Adrenal gland (tissue), 12 donors: ENCODE measurements around the gene NOL4L. TPM values are rescaled to one million over a fixed set of nuclear protein-coding genes. Genes with fewer than 3 reads are reported as not detected.

Experiments
- DNase-seq, 7 donors: peaks; one replicate each; pipeline ENCODE4 v3.0.0-alpha.2; 2019 to 2020
- H3K27ac ChIP-seq, 5 donors: fragments of 200-600 bp; sonication (generic) in 4 of 5; 1 replicate in 3 of 5; 2 replicates in 2 of 5; pipeline versions ENCODE4 v1.5.1 to v1.8.0; 2016 to 2020; ENCODE audit warnings: mild to moderate bottlenecking in 1 of 5
- H3K27me3 ChIP-seq: fragments of 200-600 bp; 2 replicates; pipeline ENCODE4 v1.8.0; 2021
- H3K36me3 ChIP-seq, 2 donors: fragments of 200-600 bp; replicated peaks in 1 of 2; 1 replicate in 1 of 2; 2 replicates in 1 of 2; pipeline versions ENCODE4 v1.5.1 to v1.8.0; 2018 to 2022
- H3K4me1 ChIP-seq, 2 donors: fragments of 200-600 bp; replicated peaks in 1 of 2; 1 replicate in 1 of 2; 2 replicates in 1 of 2; pipeline versions ENCODE4 v1.5.1 to v1.8.0; 2018 to 2021
- H3K4me3 ChIP-seq, 4 donors: fragments of 200-600 bp; sonication (generic) in 3 of 4; one replicate each; pipeline ENCODE4 v1.5.1; 2016 to 2018
- H3K9me3 ChIP-seq, 3 donors: fragments of 200-600 bp; sonication (generic) in 1 of 3; replicated peaks in 1 of 3; 1 replicate in 2 of 3; 2 replicates in 1 of 3; pipeline versions ENCODE4 v1.5.1 to v1.8.0; 2016 to 2021
- POLR2A ChIP-seq, 2 donors: fragments of 450-650 bp; IDR thresholded peaks; one replicate each; pipeline ENCODE4 v1.6.1; 2017; ENCODE audit warnings: antibody characterized with exemption in 2 of 2, mild to moderate bottlenecking in 2 of 2, moderate library complexity in 1 of 2
- WGBS, 4 donors: extraction: QIAGEN DNeasy Blood & Tissue Kit in 2 of 4; methylation state at CpG; one replicate each; pipeline versions ENCODE4 v1.1.5 to v1.1.7; 2013 to 2017; 5-methylcytosine and 5-hydroxymethylcytosine counted together
- intact Hi-C, 2 donors: fragments of 100-400 bp; cut with DNase I; formaldehyde crosslinking; loops; one replicate each; pipeline versions ENCODE4 v1.14.1 to v1.15.0; 2022 to 2023
- polyA plus RNA-seq, 3 donors: library from polyadenylated mRNA; stranded (reverse); fragments of 200-250 nt in 2 of 3; fragments of 350-450 nt in 1 of 3; fragmentation: Illumina TruSeq in 1 of 3; extraction: RNeasy Lipid Tissue Mini Kit (QIAGEN cat#74804) in 1 of 3; gene quantifications; one replicate each; pipeline ENCODE4 v1.2.3, GENCODE V29; 2013 to 2014
- total RNA-seq, 9 donors: library from RNA; depleted of rRNA in 4 of 9; stranded (reverse); fragments of >200 nt in 4 of 9; fragments of 120-200 nt in 1 of 9; fragmentation: NEBNext Ultra II Directional in 1 of 9; extraction: Animal tissue kit (Norgen Biotek cat#: 25700) in 1 of 9; gene quantifications; one replicate each; pipeline versions ENCODE4 v1.1.0 to v1.2.4, GENCODE V29; 2013 to 2023
- TF ChIP-seq, protein P1 (sequence below), 6 experiments: fragments of 450-650 bp in 4 of 6; fragments of 200-600 bp in 2 of 6; sonication (generic) in 1 of 6; IDR thresholded peaks; 1 replicate in 5 of 6; 2 replicates in 1 of 6; pipeline versions ENCODE4 v1.5.1 to v1.8.0; 2016 to 2021; ENCODE audit warnings: antibody characterized with exemption in 6 of 6, mild to moderate bottlenecking in 2 of 6, moderate library complexity in 1 of 6
- donor health status: healthy with polysubstance abuse.
- donor health status: Bipolar disorder and iron deficiency.
- donor health status: DM: yes; HTN: yes; CAD: no.
- donor health status: DM: no; HTN: no; CAD: no.
- donor health status: DM: no; HTN: no; CAD: no.
- donor health status: DM: yes; HTN: yes; CAD: no.

Gene NOL4L
- total and polyA plus RNA-seq, 12 donors, result 6.4 to 30.4 (median 15.7) TPM

DNA sequence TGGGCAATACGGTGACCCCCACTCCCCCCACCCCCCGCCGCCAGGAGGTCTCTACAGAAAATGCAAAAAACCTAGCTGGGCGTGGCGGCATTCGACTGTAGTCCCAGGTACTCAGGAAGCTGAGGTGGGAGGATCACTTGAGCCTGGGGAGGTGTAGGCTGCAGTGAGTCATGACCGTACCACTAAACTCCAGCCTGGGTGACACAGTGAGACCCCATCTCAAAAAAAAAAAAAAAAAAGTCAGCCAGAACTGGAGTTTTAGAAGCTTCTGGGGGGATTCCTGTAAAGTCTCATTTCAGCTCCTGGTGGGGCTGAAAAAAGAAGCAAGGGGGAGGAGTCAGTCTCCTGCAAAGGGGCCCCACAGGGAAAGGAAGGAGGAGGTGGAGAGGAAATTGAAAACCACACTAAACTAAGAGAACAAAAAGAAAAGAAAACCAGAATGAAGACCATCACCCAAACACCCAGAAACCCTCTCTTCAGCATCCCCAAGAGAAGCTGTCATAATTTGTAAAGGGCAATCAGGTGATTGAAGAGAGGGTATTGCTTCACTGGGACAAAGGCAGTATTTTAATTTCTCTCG is 50.4 kb downstream of the NOL4L start:
- peak overlapping the region in 1 of 5 donors; percentile 12 for H3K27ac ChIP-seq
- 72 to 81% (median 80%) methylated on average over 7 to 8 of the region's 8 CpGs for WGBS, 4 donors
- H3K9me3 ChIP-seq, result no peaks in the 10 kb centered on the region
- intact Hi-C loops, result no loop called here
- H3K4me3 ChIP-seq, result no peak overlapping the region
- no peaks in the 10 kb centered on the region for H3K27me3 ChIP-seq
- H3K36me3 ChIP-seq, result no peaks in the 10 kb centered on the region
- DNase-seq, result no peak
- H3K4me1 ChIP-seq, result peaks cover 0 to 25% of the 10 kb centered on the region in 2 donors
- TF ChIP-seq POLR2A (IDR thresholded peaks at IDR 0.05), result no peak
- TF ChIP-seq, protein P1, sequence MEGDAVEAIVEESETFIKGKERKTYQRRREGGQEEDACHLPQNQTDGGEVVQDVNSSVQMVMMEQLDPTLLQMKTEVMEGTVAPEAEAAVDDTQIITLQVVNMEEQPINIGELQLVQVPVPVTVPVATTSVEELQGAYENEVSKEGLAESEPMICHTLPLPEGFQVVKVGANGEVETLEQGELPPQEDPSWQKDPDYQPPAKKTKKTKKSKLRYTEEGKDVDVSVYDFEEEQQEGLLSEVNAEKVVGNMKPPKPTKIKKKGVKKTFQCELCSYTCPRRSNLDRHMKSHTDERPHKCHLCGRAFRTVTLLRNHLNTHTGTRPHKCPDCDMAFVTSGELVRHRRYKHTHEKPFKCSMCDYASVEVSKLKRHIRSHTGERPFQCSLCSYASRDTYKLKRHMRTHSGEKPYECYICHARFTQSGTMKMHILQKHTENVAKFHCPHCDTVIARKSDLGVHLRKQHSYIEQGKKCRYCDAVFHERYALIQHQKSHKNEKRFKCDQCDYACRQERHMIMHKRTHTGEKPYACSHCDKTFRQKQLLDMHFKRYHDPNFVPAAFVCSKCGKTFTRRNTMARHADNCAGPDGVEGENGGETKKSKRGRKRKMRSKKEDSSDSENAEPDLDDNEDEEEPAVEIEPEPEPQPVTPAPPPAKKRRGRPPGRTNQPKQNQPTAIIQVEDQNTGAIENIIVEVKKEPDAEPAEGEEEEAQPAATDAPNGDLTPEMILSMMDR (IDR thresholded peaks at IDR 0.05), result no peak

DNA sequence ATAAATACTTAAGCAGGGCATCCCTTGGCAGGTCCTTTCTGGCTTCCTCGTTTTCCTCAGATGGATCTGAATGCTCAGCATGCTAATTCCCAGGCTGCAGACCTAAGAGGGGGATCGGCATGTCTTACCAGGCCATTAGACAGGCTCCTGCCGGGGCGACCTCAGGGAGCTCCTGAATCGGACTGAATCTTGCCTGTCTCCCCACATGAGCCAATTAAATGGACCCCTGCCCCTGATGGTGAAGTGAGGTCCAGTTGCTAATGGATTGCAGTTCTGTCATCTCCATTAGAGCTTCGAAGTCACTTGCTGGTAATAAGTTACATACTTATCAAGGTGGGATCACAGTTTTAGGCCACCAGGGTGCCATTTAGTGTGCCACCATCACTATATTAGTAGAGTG is 51.4 kb downstream of the NOL4L start:
- H3K9me3 ChIP-seq, result no peaks in the 10 kb centered on the region
- DNase-seq, result no peak
- intact Hi-C loops, result no loop called here
- TF ChIP-seq, protein P1 (IDR thresholded peaks at IDR 0.05), result no peak
- no peak for TF ChIP-seq POLR2A (IDR thresholded peaks at IDR 0.05)
- no peak overlapping the region for H3K27ac ChIP-seq
- peaks cover 0 to 15% of the 10 kb centered on the region in 2 donors for H3K4me1 ChIP-seq
- WGBS, 4 donors, result 80 to 94% (median 91%) methylated on average over 4 to 6 of the region's 6 CpGs
- H3K27me3 ChIP-seq, result no peaks in the 10 kb centered on the region
- no peaks in the 10 kb centered on the region for H3K36me3 ChIP-seq
- no peak overlapping the region for H3K4me3 ChIP-seq

DNA sequence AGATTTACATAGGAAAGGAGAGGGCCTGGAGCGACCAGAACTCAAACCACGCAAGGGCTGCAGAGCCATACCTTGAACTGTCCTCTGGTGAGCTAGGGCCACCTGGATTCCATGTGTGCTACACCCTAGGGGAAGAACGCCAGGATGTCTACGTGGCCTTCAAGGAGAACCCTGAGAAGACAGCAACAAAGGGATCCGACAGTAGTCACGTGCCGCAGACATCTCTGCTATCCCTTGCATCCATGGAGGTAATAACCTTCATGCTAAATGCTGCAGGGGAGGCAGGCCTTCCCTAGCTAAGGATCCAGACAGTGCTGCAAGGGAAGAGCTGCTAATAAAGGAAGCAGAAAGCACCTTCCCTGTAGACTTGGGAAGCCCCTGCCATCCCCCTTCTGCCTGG is 52.9 kb downstream of the NOL4L start:
- no peak overlapping the region for H3K27ac ChIP-seq

DNA sequence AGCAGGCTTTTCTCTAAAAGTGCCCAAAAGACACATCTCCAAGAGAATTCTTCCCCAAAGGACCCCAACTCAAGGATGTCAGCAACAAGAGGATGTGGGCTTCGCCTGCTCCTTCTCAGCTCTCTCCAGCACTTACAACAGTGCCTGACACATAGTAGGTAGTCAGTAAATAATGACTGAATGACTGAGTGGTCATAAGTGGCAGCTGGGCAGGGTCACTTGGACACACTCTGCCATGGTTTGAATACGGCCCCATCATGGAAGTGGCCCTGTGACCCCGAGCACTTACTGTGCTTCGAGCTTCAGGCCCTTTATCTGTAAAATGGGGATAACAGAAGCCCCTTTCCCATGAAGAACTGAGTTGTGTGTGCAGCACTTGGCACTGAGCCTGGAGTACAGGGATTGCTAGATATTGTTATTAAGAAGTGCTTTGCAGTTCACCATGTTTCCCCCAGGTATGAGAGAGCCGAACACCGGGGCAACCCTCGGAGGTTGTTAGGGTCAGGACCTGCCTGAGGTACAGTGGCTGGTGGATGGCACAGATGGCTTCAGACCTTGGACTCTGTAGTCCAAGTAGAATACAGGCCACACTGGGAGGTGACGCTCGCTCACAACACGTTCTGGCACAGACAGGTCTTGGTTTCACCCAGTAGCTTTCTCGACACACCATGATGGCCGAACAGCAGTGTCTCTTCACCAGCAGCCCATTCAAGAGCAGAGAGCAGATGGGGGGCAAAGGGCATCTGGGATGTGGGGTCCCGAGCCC is 56.0 kb downstream of the NOL4L start:
- 95 to 96% (median 95%) methylated on average over 6 to 13 of the region's 13 CpGs for WGBS, 4 donors
- intact Hi-C loops, result loop anchor here in 1 of 2 donors (10.0 kb wide), 1 partner anchor 246 kb away; no protein-coding TSS in a partner anchor
- no peak for TF ChIP-seq POLR2A (IDR thresholded peaks at IDR 0.05)

More for the DNA sequence above, 52.9 kb downstream of the NOL4L start:
- Histone ChIP-seq H3K4me3 (no peak overlapping the region), H3K27me3 (no peaks in the 10 kb centered on the region), H3K4me1 (peaks cover 0 to 6% of the 10 kb centered on the region in 2 donors), H3K9me3 (no peaks in the 10 kb centered on the region), H3K36me3 (no peaks in the 10 kb centered on the region)
- TF ChIP-seq POLR2A (IDR thresholded peaks at IDR 0.05), result no peak
- TF ChIP-seq, protein P1 (IDR thresholded peaks at IDR 0.05), result no peak
- intact Hi-C loops, result no loop called here
- WGBS, 4 donors, result 93 to 99% (median 94%) methylated on average over 7 of the region's 7 CpGs
- DNase-seq, result no peak

More for the DNA sequence above, 56.0 kb downstream of the NOL4L start:
- Histone ChIP-seq H3K27ac (peak overlapping the region in 1 of 5 donors; percentile 60), H3K36me3 (no peaks in the 10 kb centered on the region), H3K4me1 (peaks cover 9 to 19% of the 10 kb centered on the region in 2 donors), H3K27me3 (no peaks in the 10 kb centered on the region), H3K4me3 (no peak overlapping the region), H3K9me3 (no peaks in the 10 kb centered on the region)
- no peak for DNase-seq
